Gastrocnemius medialis (tissue), 4 donors: ENCODE data around the gene UBR7. TPM values are rescaled to one million over a fixed set of nuclear protein-coding genes. Genes with fewer than 3 reads are reported as not detected.
"Not testable (repeated sequence)": the region's sequence is repeated elsewhere in the genome, so short reads cannot be mapped to it uniquely, and the experiment has no call there.

ENCODE experiments used
- ATAC-seq, 2 donors: fragments of 150-250 bp; one replicate each; pipeline ENCODE4 v1.9.1; 2016
- DNase-seq, 2 donors: peaks; one replicate each; pipeline ENCODE4 v3.0.0-alpha.2; 2019
- H3K27ac ChIP-seq, 4 donors: fragments of 200-600 bp; sonication (generic); 1 replicate in 1 of 4; 2 replicates in 3 of 4; pipeline ENCODE4 v1.5.1; 2016 to 2018; ENCODE audit warnings: mild to moderate bottlenecking in 2 of 4, moderate library complexity in 1 of 4
- H3K27me3 ChIP-seq, 3 donors: fragments of 200-600 bp; sonication (generic) in 2 of 3; 1 replicate in 1 of 3; 2 replicates in 2 of 3; pipeline versions ENCODE4 v1.5.1 to v1.6.0; 2016 to 2019; ENCODE audit warnings: mild to moderate bottlenecking in 1 of 3, moderate library complexity in 1 of 3
- H3K36me3 ChIP-seq, 2 donors: fragments of 200-600 bp; sonication (generic) in 1 of 2; one replicate each; pipeline ENCODE4 v1.5.1; 2017 to 2018
- H3K4me1 ChIP-seq, 2 donors: fragments of 200-600 bp; sonication (generic) in 1 of 2; one replicate each; pipeline ENCODE4 v1.5.1; 2016 to 2017; ENCODE audit warnings: mild to moderate bottlenecking in 2 of 2
- H3K4me3 ChIP-seq, 4 donors: fragments of 200-600 bp; sonication (generic) in 3 of 4; 1 replicate in 1 of 4; 2 replicates in 3 of 4; pipeline ENCODE4 v1.5.1; 2016 to 2019; ENCODE audit warnings: mild to moderate bottlenecking in 2 of 4
- H3K9me3 ChIP-seq, 3 donors: fragments of 200-600 bp; sonication (generic) in 2 of 3; 1 replicate in 1 of 3; 2 replicates in 2 of 3; pipeline ENCODE4 v1.5.1; 2016 to 2019
- CTCF ChIP-seq, 5 experiments: fragments of 450-650 bp in 3 of 5; fragments of 200-600 bp in 2 of 5; sonication (generic) in 2 of 5; IDR thresholded peaks in 4 of 5; conservative IDR thresholded peaks in 1 of 5; 1 replicate in 4 of 5; 2 replicates in 1 of 5; pipeline ENCODE4 v1.5.1; 2016 to 2019; ENCODE audit warnings: antibody characterized with exemption in 5 of 5, mild to moderate bottlenecking in 3 of 5, moderate library complexity in 3 of 5
- POLR2A ChIP-seq, 2 donors: fragments of 450-650 bp; IDR thresholded peaks; one replicate each; pipeline ENCODE4 v1.6.1; 2017; ENCODE audit warnings: antibody characterized with exemption in 2 of 2, mild to moderate bottlenecking in 2 of 2, moderate library complexity in 2 of 2
- in situ Hi-C, 4 donors: fragments of 200-750 bp; cut with MboI; loops; one replicate each; pipeline versions ENCODE4 v1.15.0 to v1.8.0; 2017; ENCODE audit warnings: low sequenced_read_pairs in 4 of 4
- intact Hi-C: fragments of 100-400 bp; cut with DNase I; formaldehyde crosslinking; loops from one replicate; pipeline ENCODE4 v1.15.1; 2023; ENCODE audit warnings: low total_unique reads
- total RNA-seq, 4 donors: library from RNA; depleted of rRNA; stranded (reverse); fragments of >200 nt; gene quantifications; one replicate each; pipeline versions ENCODE4 v1.1.0 to v1.2.3, GENCODE V29; 2016

The UBR7 gene
- total RNA-seq = 10 to 100 TPM; 14.8 to 36.4 (median 27.4) TPM

DNA sequence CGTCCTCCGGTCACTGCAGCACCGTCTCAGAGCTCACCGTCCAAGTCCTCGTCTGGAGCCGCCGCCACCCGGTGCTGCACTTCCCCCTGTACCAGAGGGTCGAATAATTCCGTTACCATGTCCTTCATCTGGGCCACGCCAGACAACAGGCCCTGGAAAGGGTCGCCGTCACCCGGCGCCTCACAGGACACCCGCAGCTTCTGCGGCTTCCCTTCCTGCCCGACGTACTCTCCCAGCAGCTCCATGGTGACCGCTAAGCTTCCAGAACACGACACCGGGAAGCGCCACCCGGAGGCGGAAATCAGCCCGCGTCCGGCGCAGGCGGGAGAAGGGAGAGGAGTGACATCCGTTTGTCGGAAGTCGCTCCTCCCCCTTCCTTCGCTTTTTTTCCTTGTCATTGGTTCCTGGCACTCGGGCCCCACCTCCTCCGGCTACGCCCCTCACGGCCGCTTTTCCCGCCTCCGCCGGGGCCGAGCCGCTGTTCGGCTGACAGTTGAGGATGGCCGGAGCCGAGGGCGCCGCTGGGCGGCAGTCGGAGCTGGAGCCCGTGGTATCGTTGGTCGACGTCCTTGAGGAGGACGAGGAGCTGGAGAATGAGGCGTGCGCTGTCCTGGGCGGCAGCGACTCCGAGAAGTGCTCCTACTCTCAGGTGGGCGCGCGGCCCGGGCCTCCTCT, at the start of gene UBR7, which contains the start of gene GON7:
TSS of gene UBR7 (plus strand) at position 464 of the 675 bp plus-strand sequence. CDS start at position 500, 36 bp downstream.
TSS of gene GON7 (minus strand) at position 273 of the 675 bp plus-strand sequence. CDS start at position 245, 28 bp downstream.
- Histone ChIP-seq H3K36me3 (peaks cover 0 to 21% of the 10 kb centered on the region in 2 donors), H3K4me3 (peak within 1 kb of the TSS; percentile 82 to 89 (median 87)), H3K4me1 (peaks cover 21 to 24% of the 10 kb centered on the region in 2 donors), H3K27ac (peak within 1 kb of the TSS; percentile 85 to 96 (median 88)), H3K9me3 (no peaks in the 10 kb centered on the region), H3K27me3 (no peaks in the 10 kb centered on the region)
- DNase-seq (peak; percentile 94 to 95), ATAC-seq (peak; percentile 98 to 100)
- intact Hi-C loops (loop anchor here (1.0 to 5.0 kb wide), 4 partner anchors 23 to 460 kb away; partner anchors contain the start of genes BTBD7, ITPK1, LGMN and MOAP1), in situ Hi-C loops (loop anchor here in 1 of 4 donors (25.0 kb wide), 1 partner anchor 405 kb away; no protein-coding TSS in a partner anchor)
- peak in 3 of 5 experiments; percentile 19 to 54 (median 48) for TF ChIP-seq CTCF (IDR thresholded peaks at IDR 0.05 in 4 of 5, conservative IDR thresholded peaks at IDR 0.05 in 1 of 5)
- TF ChIP-seq POLR2A (IDR thresholded peaks at IDR 0.05) = peak; percentile 71 to 81

- DNase-seq, H3K27ac ChIP-seq, intact Hi-C loops, ATAC-seq, H3K36me3 ChIP-seq, H3K27me3 ChIP-seq, in situ Hi-C loops, H3K4me1 ChIP-seq, H3K4me3 ChIP-seq, H3K9me3 ChIP-seq: not testable (repeated sequence)
Measured at GRCh38 chr14:93158349-93158748, 48.7 kb upstream of the UBR7 start.

DNA sequence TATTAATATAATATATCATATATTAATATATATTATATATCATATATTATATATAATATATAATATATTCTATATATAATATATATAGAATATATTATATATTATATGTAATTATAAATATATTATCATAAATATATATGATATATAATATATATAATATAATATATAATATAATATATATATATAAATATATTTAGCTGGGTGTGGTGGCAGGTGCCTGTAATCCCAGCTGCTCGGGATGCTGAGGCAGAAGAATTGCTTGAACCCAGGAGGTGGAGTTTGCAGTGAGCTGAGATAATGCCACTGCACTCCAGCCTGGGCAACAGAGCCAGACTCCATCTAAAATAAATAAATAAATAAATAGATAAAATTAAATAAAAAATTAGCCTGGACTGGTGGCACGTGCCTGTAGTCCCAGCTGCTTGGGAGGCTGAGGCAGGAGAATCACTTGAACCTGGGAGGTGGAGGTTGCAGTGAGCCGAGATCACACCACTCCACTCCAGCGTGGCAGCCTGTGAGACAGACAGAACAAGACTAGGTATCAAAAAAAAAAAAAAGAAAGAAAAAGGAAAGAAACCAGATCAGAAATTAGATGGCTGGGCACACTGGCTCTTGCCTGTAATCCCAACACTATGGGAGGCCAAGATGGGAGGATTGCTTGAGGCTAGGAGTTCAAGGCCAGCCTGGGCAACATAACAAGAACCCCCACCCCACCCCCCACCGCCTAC, 47.3 kb upstream of the UBR7 start:
- H3K9me3 ChIP-seq, intact Hi-C loops, H3K4me3 ChIP-seq, H3K27me3 ChIP-seq, H3K27ac ChIP-seq, ATAC-seq, H3K36me3 ChIP-seq, DNase-seq, H3K4me1 ChIP-seq, in situ Hi-C loops: not testable (repeated sequence)

- TF ChIP-seq POLR2A (IDR thresholded peaks at IDR 0.05) (no peak), CTCF (IDR thresholded peaks at IDR 0.05 in 4 of 5, conservative IDR thresholded peaks at IDR 0.05 in 1 of 5) (no peak)
- Histone ChIP-seq H3K9me3 (no peaks in the 10 kb centered on the region), H3K36me3 (no peaks in the 10 kb centered on the region), H3K4me3 (no peak overlapping the region), H3K27me3 (no peaks in the 10 kb centered on the region), H3K4me1 (no peaks in the 10 kb centered on the region), H3K27ac (no peak overlapping the region)
- in situ Hi-C loops (no loop called here), intact Hi-C loops (no loop called here)
- DNase-seq = no peak
- no peak for ATAC-seq
Measured at GRCh38 chr14:93160353-93160801, 46.7 kb upstream of the UBR7 start.

DNA sequence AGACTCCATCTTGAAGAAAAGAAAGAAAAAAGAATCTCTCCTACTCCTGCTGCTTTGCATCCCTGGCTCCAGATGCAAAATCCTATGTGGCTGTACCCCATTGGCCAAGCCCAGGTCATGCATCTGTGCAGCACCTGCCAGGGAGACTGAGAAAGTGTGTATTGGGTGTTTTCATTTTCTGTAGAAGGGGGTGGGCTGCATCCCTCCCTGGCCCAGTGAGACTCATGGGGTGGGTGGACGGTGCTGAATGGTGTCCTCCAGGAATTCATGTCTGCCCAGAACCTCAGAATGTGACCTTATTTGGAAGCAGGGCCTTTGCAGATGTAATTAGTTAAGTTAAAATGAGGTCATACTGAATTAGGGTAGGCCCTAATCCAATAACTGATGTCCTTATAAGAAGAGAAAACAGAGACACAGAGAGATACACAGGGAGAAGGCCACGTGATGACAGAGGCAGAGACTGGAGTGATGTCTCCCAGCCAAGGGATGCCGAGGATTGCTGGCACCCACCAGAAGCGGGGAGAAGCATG, 45.6 kb upstream of the UBR7 start:
- Histone ChIP-seq H3K4me1 (no peaks in the 10 kb centered on the region), H3K4me3 (no peak overlapping the region), H3K36me3 (no peaks in the 10 kb centered on the region), H3K9me3 (no peaks in the 10 kb centered on the region), H3K27ac (no peak overlapping the region), H3K27me3 (no peaks in the 10 kb centered on the region)
- in situ Hi-C loops (no loop called here), intact Hi-C loops (no loop called here)
- no peak for ATAC-seq
- no peak for TF ChIP-seq POLR2A (IDR thresholded peaks at IDR 0.05)
- no peak for TF ChIP-seq CTCF (IDR thresholded peaks at IDR 0.05 in 4 of 5, conservative IDR thresholded peaks at IDR 0.05 in 1 of 5)
- no peak for DNase-seq
